GM21529 (cell line): Measurements from ENCODE around the gene PYGO2.
"Not testable (repeated sequence)": the region's sequence is repeated elsewhere in the genome, so short reads cannot be mapped to it uniquely, and the experiment has no call there.

Experiments
- ATAC-seq: cut with Tn5 transposase; IDR thresholded peaks from one replicate; pipeline ENCODE4 v1.9.1; 2021; ENCODE audit not compliant: unreplicated experiment

Gene PYGO2

GRCh38 chr1:155000411-155000725 lies 38.8 kb upstream of the PYGO2 start:
- ATAC-seq: no peak

- no peak for ATAC-seq
Measured at GRCh38 chr1:154999571-155000410, 38.2 kb upstream of the PYGO2 start.

GRCh38 chr1:154998818-154999570 lies 37.4 kb upstream of the PYGO2 start:
- ATAC-seq: no peak

- no peak for ATAC-seq
Measured at GRCh38 chr1:154998201-154998780, 36.7 kb upstream of the PYGO2 start.

GRCh38 chr1:154996966-154997701 lies 35.6 kb upstream of the PYGO2 start:
- no peak for ATAC-seq

GRCh38 chr1:154995301-154995983 lies 33.9 kb upstream of the PYGO2 start:
- ATAC-seq: not testable (repeated sequence)

GRCh38 chr1:154994591-154994990 lies 33.0 kb upstream of the PYGO2 start:
- ATAC-seq: no peak

- ATAC-seq: no peak
Measured at GRCh38 chr1:154994269-154994587, 32.6 kb upstream of the PYGO2 start.

- no peak for ATAC-seq
Measured at GRCh38 chr1:154993572-154994268, 32.1 kb upstream of the PYGO2 start, which contains the start of gene LENEP. LENEP (plus strand) TSS chr1:154993586; CDS start chr1:154993608, 22 bp downstream.

- no peak for ATAC-seq
Measured at GRCh38 chr1:154992721-154993571, 31.4 kb upstream of the PYGO2 start.

GRCh38 chr1:154990276-154990675 lies 28.7 kb upstream of the PYGO2 start:
- ATAC-seq: no peak

- no peak for ATAC-seq
Measured at GRCh38 chr1:154989195-154989860, 27.7 kb upstream of the PYGO2 start.

- ATAC-seq: no peak
Measured at GRCh38 chr1:154988058-154988954, 26.7 kb upstream of the PYGO2 start.

- no peak for ATAC-seq
Measured at GRCh38 chr1:154987326-154987725, 25.7 kb upstream of the PYGO2 start.

- not testable (repeated sequence) for ATAC-seq
Measured at GRCh38 chr1:154986736-154987135, 25.2 kb upstream of the PYGO2 start.

- ATAC-seq: no peak
Measured at GRCh38 chr1:154983776-154984466, 22.3 kb upstream of the PYGO2 start.
